ENCODE results near the gene ABHD16A. TPM values are rescaled to one million over a fixed set of nuclear protein-coding genes. Genes with fewer than 3 reads are reported as not detected.

The ABHD16A gene
- total RNA-seq, 1 experiment from 2014 or later = 19.2 TPM

DNA sequence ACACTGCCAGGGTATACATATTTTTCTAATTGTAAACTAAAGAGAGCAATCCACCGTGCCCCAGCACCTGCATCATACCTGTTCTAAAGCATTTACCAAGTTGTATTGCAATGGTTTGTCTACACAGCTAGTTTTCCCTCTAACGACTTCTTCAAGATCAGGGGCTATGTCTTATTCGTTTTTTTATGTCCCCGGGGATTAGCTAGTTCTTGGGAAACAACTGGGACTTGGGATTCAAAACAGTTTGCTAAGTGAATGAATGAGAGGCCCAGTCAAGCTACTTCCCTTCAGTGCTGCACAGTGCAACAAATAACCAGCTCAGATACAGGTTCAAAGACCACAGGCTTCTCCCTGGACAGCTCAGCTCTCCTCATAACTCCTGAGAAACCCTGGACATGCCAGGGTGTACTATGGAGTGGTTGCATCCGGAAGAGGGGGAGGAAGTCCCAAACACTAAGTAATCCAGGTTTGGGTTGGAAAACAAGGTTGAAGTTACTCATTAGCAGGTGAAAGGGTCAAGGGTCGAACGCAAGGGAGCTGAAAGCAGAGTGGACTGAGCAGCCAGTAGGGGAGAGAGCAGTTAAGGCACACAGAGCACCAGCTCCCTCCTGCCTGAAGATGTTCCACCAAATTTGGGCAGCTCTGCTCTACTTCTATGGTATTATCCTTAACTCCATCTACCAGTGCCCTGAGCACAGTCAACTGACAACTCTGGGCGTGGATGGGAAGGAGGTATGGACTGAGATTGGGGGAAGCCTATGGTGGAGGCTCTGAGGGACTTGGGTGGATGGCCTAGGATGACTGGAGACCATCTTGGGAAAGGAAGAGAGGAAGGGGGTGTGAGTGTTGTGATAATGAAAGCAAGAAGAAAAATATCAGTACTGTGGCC lies 47.5 kb downstream of the ABHD16A start, which contains the start of gene APOM:
APOM (plus strand) TSS at position 546 of the 889 bp plus-strand sequence; CDS start at position 619, 73 bp downstream.

Other genes with a start within 250 kb of the ABHD16A start
- 6.6 to 8.6 TPM (median 7.7 TPM) in 5 replicates for gene MICB, start 205.2 kb downstream of the ABHD16A start, total RNA-seq (2022; extraction: Qiagen RNA extraction; ENCODE audit: low read depth)
- gene MCCD1, start 174.4 kb downstream of the ABHD16A start, total RNA-seq (2022; extraction: Qiagen RNA extraction; ENCODE audit: low read depth) = not detected in 5 replicates
- 313 to 396 TPM (median 382 TPM) in 5 replicates for gene DDX39B, start 161.3 kb downstream of the ABHD16A start, total RNA-seq (2022; extraction: Qiagen RNA extraction; ENCODE audit: low read depth)
- 0.57 to 0.77 TPM (median 0.63 TPM) in 5 replicates for gene ATP6V1G2, start 156.7 kb downstream of the ABHD16A start, total RNA-seq (2022; extraction: Qiagen RNA extraction; ENCODE audit: low read depth)
- 9.5 to 12.2 TPM (median 10.6 TPM) in 5 replicates for gene NFKBIL1, start 155.7 kb downstream of the ABHD16A start, total RNA-seq (2022; extraction: Qiagen RNA extraction; ENCODE audit: low read depth)
- 0.08 to 0.13 TPM (median 0.10 TPM) in 3 of 5 replicates, not detected in the others for gene LTA, start 131.0 kb downstream of the ABHD16A start, total RNA-seq (2022; extraction: Qiagen RNA extraction; ENCODE audit: low read depth)
- 0.06 to 0.13 TPM (median 0.07 TPM) in 3 of 5 replicates, not detected in the others for gene TNF, start 127.8 kb downstream of the ABHD16A start, total RNA-seq (2022; extraction: Qiagen RNA extraction; ENCODE audit: low read depth)
- 0.27 to 0.39 TPM (median 0.35 TPM) in 5 replicates for gene LTB, start 120.9 kb downstream of the ABHD16A start, total RNA-seq (2022; extraction: Qiagen RNA extraction; ENCODE audit: low read depth)
- gene LST1, start 117.0 kb downstream of the ABHD16A start, total RNA-seq (2022; extraction: Qiagen RNA extraction; ENCODE audit: low read depth) = 0.26 to 0.49 TPM (median 0.37 TPM) in 3 of 5 replicates, not detected in the others
- not detected in 5 replicates for gene NCR3, start 110.3 kb downstream of the ABHD16A start, total RNA-seq (2022; extraction: Qiagen RNA extraction; ENCODE audit: low read depth)
- gene AIF1, start 88.1 kb downstream of the ABHD16A start, total RNA-seq (2022; extraction: Qiagen RNA extraction; ENCODE audit: low read depth) = not detected in 5 replicates
- 70.6 to 97.9 TPM (median 90.8 TPM) in 5 replicates for gene PRRC2A, start 82.6 kb downstream of the ABHD16A start, total RNA-seq (2022; extraction: Qiagen RNA extraction; ENCODE audit: low read depth)
- 115 to 151 TPM (median 145 TPM) in 5 replicates for gene BAG6, start 50.7 kb downstream of the ABHD16A start, total RNA-seq (2022; extraction: Qiagen RNA extraction; ENCODE audit: low read depth)
- gene APOM, start 47.4 kb downstream of the ABHD16A start, total RNA-seq (2022; extraction: Qiagen RNA extraction; ENCODE audit: low read depth) = 1.8 to 4.8 TPM (median 3.2 TPM) in 5 replicates
- gene C6orf47, start 42.5 kb downstream of the ABHD16A start, total RNA-seq (2022; extraction: Qiagen RNA extraction; ENCODE audit: low read depth) = 10.5 to 13.0 TPM (median 12.2 TPM) in 5 replicates
- 9.3 to 14.1 TPM (median 12.7 TPM) in 5 replicates for gene GPANK1, start 38.3 kb downstream of the ABHD16A start, total RNA-seq (2022; extraction: Qiagen RNA extraction; ENCODE audit: low read depth)
- 168 to 184 TPM (median 180 TPM) in 5 replicates for gene CSNK2B, start 37.2 kb downstream of the ABHD16A start, total RNA-seq (2022; extraction: Qiagen RNA extraction; ENCODE audit: low read depth)
- 3.6 to 6.3 TPM (median 5.0 TPM) in 5 replicates for gene LY6G5B, start 33.3 kb downstream of the ABHD16A start, total RNA-seq (2022; extraction: Qiagen RNA extraction; ENCODE audit: low read depth)
- gene LY6G5C, start 22.3 kb downstream of the ABHD16A start, total RNA-seq (2022; extraction: Qiagen RNA extraction; ENCODE audit: low read depth) = 0.51 to 2.4 TPM (median 1.4 TPM) in 5 replicates
- gene LY6G6F, start 3.5 kb upstream of the ABHD16A start, total RNA-seq (2022; extraction: Qiagen RNA extraction; ENCODE audit: low read depth) = not detected in 5 replicates
- gene LY6G6D, start 12.0 kb upstream of the ABHD16A start, total RNA-seq (2022; extraction: Qiagen RNA extraction; ENCODE audit: low read depth) = not detected in 5 replicates
- 0.11 TPM in 1 of 5 replicates, not detected in the others for gene LY6G6C, start 18.4 kb upstream of the ABHD16A start, total RNA-seq (2022; extraction: Qiagen RNA extraction; ENCODE audit: low read depth)
- gene MPIG6B, start 20.0 kb upstream of the ABHD16A start, total RNA-seq (2022; extraction: Qiagen RNA extraction; ENCODE audit: low read depth) = not detected in 5 replicates
- gene DDAH2, start 26.0 kb upstream of the ABHD16A start, total RNA-seq (2022; extraction: Qiagen RNA extraction; ENCODE audit: low read depth) = 25.6 to 30.4 TPM (median 28.7 TPM) in 5 replicates
- 495 to 530 TPM (median 516 TPM) in 5 replicates for gene CLIC1, start 33.2 kb upstream of the ABHD16A start, total RNA-seq (2022; extraction: Qiagen RNA extraction; ENCODE audit: low read depth)
- gene MSH5, start 36.7 kb upstream of the ABHD16A start, total RNA-seq (2022; extraction: Qiagen RNA extraction; ENCODE audit: low read depth) = 12.1 to 16.5 TPM (median 15.1 TPM) in 5 replicates
- 3.6 to 5.9 TPM (median 4.7 TPM) in 5 replicates for gene SAPCD1, start 59.3 kb upstream of the ABHD16A start, total RNA-seq (2022; extraction: Qiagen RNA extraction; ENCODE audit: low read depth)
- gene VWA7, start 74.0 kb upstream of the ABHD16A start, total RNA-seq (2022; extraction: Qiagen RNA extraction; ENCODE audit: low read depth) = 0.61 to 2.0 TPM (median 1.5 TPM) in 5 replicates
- 50.8 to 60.2 TPM (median 57.2 TPM) in 5 replicates for gene VARS1, start 92.4 kb upstream of the ABHD16A start, total RNA-seq (2022; extraction: Qiagen RNA extraction; ENCODE audit: low read depth)
- gene LSM2, start 103.6 kb upstream of the ABHD16A start, total RNA-seq (2022; extraction: Qiagen RNA extraction; ENCODE audit: low read depth) = 49.7 to 68.8 TPM (median 64.6 TPM) in 5 replicates
- 1.3 to 2.2 TPM (median 2.1 TPM) in 5 replicates for gene HSPA1L, start 112.0 kb upstream of the ABHD16A start, total RNA-seq (2022; extraction: Qiagen RNA extraction; ENCODE audit: low read depth)
- 218 to 535 TPM (median 388 TPM) in 5 replicates for gene HSPA1A, start 112.2 kb upstream of the ABHD16A start, total RNA-seq (2022; extraction: Qiagen RNA extraction; ENCODE audit: low read depth)
- 167 to 379 TPM (median 289 TPM) in 5 replicates for gene HSPA1B, start 124.4 kb upstream of the ABHD16A start, total RNA-seq (2022; extraction: Qiagen RNA extraction; ENCODE audit: low read depth)
- gene NEU1, start 159.5 kb upstream of the ABHD16A start, total RNA-seq (2022; extraction: Qiagen RNA extraction; ENCODE audit: low read depth) = 25.3 to 37.2 TPM (median 30.6 TPM) in 5 replicates
- gene SLC44A4, start 175.7 kb upstream of the ABHD16A start, total RNA-seq (2022; extraction: Qiagen RNA extraction; ENCODE audit: low read depth) = 0.10 to 0.14 TPM (median 0.13 TPM) in 3 of 5 replicates, not detected in the others
- 25.6 to 34.6 TPM (median 30.8 TPM) in 5 replicates for gene EHMT2, start 194.4 kb upstream of the ABHD16A start, total RNA-seq (2022; extraction: Qiagen RNA extraction; ENCODE audit: low read depth)
- 3.2 to 5.4 TPM (median 4.8 TPM) in 5 replicates for gene ZBTB12, start 198.8 kb upstream of the ABHD16A start, total RNA-seq (2022; extraction: Qiagen RNA extraction; ENCODE audit: low read depth)
- 0.19 to 0.66 TPM (median 0.27 TPM) in 5 replicates for gene C2, start 224.4 kb upstream of the ABHD16A start, total RNA-seq (2022; extraction: Qiagen RNA extraction; ENCODE audit: low read depth)
- 1.4 to 3.1 TPM (median 2.1 TPM) in 5 replicates for gene CFB, start 242.8 kb upstream of the ABHD16A start, total RNA-seq (2022; extraction: Qiagen RNA extraction; ENCODE audit: low read depth)